NB4 (cell line): ENCODE measurements around the gene SLC6A12.
"Not testable (repeated sequence)": the region's sequence is repeated elsewhere in the genome, so short reads cannot be mapped to it uniquely, and the experiment has no call there.

Source experiments
- DNase-seq: peaks from one replicate; pipeline ENCODE4 v3.0.0; 2010; ENCODE audit warnings: low read depth
- H3K4me3 ChIP-seq: one replicate; pipeline ENCODE4 v1.5.1; 2011; ENCODE audit warnings: mild to moderate bottlenecking, low read depth, low read length, moderate library complexity
- CTCF ChIP-seq: IDR thresholded peaks from one replicate; pipeline ENCODE4 v1.5.1; 2012; ENCODE audit warnings: low read depth, low read length
- MAX ChIP-seq: IDR thresholded peaks from 2 replicates; pipeline ENCODE4 v1.6.1; 2011; ENCODE audit warnings: low read depth, low read length
- MYC ChIP-seq: IDR thresholded peaks from 2 replicates; pipeline ENCODE4 v1.6.1; 2011; ENCODE audit warnings: low read depth, low read length
- POLR2A ChIP-seq: IDR thresholded peaks from 2 replicates; pipeline ENCODE4 v1.6.1; 2011; ENCODE audit warnings: mild to moderate bottlenecking; ENCODE audit not compliant: insufficient read length; ENCODE audit errors: extremely low read depth

Gene SLC6A12

DNA sequence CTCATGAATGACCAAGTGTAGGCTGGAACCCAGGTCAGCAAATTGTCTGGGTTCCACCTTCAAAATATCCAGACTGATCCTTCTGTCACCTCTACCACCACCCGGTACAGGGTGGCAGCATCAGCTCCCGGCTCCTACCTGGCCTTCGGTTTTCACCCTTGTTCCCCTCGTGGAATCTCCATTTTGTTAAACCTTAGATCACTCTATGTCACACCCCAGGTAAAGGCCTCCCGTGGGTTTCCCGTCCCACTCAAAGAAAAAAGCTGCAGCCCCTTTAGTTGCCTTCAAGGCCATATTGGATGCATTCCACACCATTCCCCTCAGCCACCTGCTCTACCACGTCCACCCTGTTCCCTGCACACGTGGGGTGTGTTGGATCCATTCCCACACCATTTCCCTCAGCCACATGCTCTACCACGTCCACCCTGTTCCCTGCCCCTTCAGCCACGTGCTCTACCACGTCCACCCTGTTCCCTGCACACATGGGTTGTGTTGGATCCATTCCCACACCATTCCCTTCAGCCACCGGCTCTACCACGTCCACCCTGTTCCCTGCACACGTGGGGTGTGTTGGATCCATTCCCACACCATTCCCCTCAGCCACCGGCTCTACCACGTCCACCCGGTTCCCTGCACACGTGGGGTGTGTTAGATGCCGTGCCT, 24.9 kb upstream of the SLC6A12 start:
- DNase-seq = no peak
- no peak for TF ChIP-seq POLR2A
- H3K4me3 ChIP-seq = no peak overlapping the region

GRCh38 chr12:238116-238515, 24.2 kb upstream of the SLC6A12 start:
- TF ChIP-seq POLR2A (no peak), MYC (no peak), MAX (no peak), CTCF (no peak)
- DNase-seq = no peak
- H3K4me3 ChIP-seq = no peak overlapping the region

- TF ChIP-seq MYC (no peak), CTCF (no peak), MAX (no peak), POLR2A (no peak)
- no peak for DNase-seq
- no peak overlapping the region for H3K4me3 ChIP-seq
These were observed 23.3 kb upstream of the SLC6A12 start for GRCh38 chr12:237026-237815.

GRCh38 chr12:236445-236844, 22.5 kb upstream of the SLC6A12 start:
- DNase-seq = no peak
- no peak for TF ChIP-seq POLR2A
- TF ChIP-seq MYC = no peak
- no peak for TF ChIP-seq CTCF
- TF ChIP-seq MAX = no peak
- no peak overlapping the region for H3K4me3 ChIP-seq

- not testable (repeated sequence) for DNase-seq, H3K4me3 ChIP-seq
These were observed 22.0 kb upstream of the SLC6A12 start for GRCh38 chr12:235967-236366.

- TF ChIP-seq CTCF = no peak
- no peak for TF ChIP-seq MYC
- TF ChIP-seq POLR2A = no peak
- TF ChIP-seq MAX = no peak
- no peak for DNase-seq
- no peak overlapping the region for H3K4me3 ChIP-seq
These were observed 21.0 kb upstream of the SLC6A12 start for GRCh38 chr12:234891-235415.

DNA sequence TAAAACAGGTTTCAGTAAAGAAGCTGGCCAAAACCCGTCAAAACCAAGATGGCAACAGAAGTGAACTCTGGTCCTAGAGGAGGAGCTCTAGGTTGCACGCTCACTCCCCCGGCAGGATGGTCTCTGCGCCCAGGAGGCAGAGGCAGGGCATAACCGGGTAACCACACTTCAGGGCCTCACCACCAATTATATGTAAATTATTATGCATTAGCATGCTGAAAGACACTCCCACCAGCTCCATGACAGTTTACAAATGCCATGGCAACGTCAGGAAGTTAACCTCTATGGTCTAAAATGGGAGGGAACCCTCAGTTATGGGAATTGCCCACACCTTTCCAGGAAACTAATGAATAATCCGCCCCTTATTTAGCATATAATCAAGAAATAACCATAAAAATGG, 20.1 kb upstream of the SLC6A12 start:
- no peak overlapping the region for H3K4me3 ChIP-seq
- TF ChIP-seq CTCF (no peak), POLR2A (no peak), MAX (no peak), MYC (no peak)
- no peak for DNase-seq
